ENCODE results near the gene CAP2. TPM values are rescaled to one million over a fixed set of nuclear protein-coding genes. Genes with fewer than 3 reads are reported as not detected.

The CAP2 gene
- total and polyA plus RNA-seq, 10 donors: 0.68 to 2.8 (median 1.8) TPM

DNA sequence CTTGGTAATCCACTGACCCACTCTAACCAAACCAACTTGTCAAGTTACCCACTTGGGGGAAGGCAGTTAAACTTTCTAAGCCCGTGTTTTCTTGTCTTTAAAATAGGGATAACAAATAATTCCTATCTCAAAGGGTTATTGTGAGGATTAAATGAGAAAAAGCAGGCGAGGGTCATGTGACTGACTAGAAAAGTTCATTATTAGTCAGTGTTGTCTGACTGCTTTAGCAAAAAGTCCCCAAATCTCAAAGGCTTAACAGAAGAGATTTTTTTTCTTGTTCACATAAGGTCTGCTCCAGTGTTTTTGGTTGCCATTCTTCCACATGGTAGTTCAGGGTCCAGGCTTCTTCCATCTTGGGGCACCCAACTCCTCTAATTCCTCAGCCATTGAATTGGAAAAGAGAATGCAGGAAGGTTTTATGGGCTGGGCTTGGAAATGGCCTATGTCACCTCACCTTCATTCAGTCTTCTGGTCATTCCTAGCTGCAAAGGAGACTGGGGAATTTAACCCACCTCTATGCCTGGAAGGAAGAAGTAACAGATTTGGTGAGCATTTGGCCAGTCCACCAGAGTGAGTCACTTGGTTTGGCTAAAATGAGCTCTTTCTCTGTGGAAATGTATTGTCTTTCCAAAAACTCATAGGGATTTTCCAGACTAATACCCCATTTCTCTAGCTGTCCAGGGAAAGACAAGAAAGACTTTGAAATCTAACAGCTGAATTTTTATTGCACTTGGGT is 77.0 kb downstream of the CAP2 start:
- Histone ChIP-seq H3K4me3 (no peak overlapping the region), H3K36me3 (no peaks in the 10 kb centered on the region), H3K9me3 (no peaks in the 10 kb centered on the region), H3K4me1 (peaks cover 0 to 8% (median 2%) of the 10 kb centered on the region in 6 donors), H3K27me3 (replicated peaks in 1 of 7) (no peaks in the 10 kb centered on the region), H3K27ac (peak overlapping the region in 1 of 8 donors; percentile 22)
- intact Hi-C loops (cut with DNase I; ENCODE audit: low total_unique reads): no loop called here
- TF ChIP-seq POLR2AphosphoS5 (IDR thresholded peaks at IDR 0.05): no peak
- no peak for DNase-seq
- WGBS, 5 donors: 64 to 75% (median 67%) methylated on average over 2 of the region's 2 CpGs

DNA sequence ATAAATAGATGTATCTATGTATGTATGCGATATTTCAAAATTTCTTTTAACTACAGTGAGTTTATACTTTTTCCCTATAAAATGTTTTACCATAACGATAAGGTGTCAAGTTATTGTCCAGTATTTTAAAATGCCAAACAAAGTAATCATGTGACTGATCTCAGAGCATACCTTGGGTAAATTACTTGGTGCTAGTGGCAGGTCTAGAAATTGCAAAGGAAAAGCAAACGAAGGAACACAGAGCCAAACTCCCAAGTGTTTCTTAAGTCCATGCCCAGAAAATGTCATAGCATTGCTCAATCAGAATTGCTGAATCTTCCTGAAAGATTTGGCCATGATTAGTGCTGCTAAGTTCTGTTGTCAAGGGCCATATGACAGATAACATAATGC is 77.5 kb downstream of the CAP2 start:
- Histone ChIP-seq H3K36me3 (no peaks in the 10 kb centered on the region), H3K27ac (peak overlapping the region in 1 of 8 donors; percentile 22), H3K4me1 (peaks cover 0 to 8% (median 2%) of the 10 kb centered on the region in 6 donors), H3K4me3 (no peak overlapping the region), H3K9me3 (no peaks in the 10 kb centered on the region), H3K27me3 (replicated peaks in 1 of 7) (no peaks in the 10 kb centered on the region)
- WGBS, 5 donors: 65 to 83% (median 73%) methylated on average over 3 of the region's 3 CpGs
- no peak for DNase-seq
- intact Hi-C loops (cut with DNase I; ENCODE audit: low total_unique reads): no loop called here
- TF ChIP-seq, protein P1, sequence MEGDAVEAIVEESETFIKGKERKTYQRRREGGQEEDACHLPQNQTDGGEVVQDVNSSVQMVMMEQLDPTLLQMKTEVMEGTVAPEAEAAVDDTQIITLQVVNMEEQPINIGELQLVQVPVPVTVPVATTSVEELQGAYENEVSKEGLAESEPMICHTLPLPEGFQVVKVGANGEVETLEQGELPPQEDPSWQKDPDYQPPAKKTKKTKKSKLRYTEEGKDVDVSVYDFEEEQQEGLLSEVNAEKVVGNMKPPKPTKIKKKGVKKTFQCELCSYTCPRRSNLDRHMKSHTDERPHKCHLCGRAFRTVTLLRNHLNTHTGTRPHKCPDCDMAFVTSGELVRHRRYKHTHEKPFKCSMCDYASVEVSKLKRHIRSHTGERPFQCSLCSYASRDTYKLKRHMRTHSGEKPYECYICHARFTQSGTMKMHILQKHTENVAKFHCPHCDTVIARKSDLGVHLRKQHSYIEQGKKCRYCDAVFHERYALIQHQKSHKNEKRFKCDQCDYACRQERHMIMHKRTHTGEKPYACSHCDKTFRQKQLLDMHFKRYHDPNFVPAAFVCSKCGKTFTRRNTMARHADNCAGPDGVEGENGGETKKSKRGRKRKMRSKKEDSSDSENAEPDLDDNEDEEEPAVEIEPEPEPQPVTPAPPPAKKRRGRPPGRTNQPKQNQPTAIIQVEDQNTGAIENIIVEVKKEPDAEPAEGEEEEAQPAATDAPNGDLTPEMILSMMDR (IDR thresholded peaks at IDR 0.05 in 8 of 11, conservative IDR thresholded peaks at IDR 0.05 in 3 of 11): peak in 1 of 11 experiments; percentile 13
- no peak for TF ChIP-seq POLR2A (IDR thresholded peaks at IDR 0.05)
- no peak for TF ChIP-seq POLR2AphosphoS5 (IDR thresholded peaks at IDR 0.05)

DNA sequence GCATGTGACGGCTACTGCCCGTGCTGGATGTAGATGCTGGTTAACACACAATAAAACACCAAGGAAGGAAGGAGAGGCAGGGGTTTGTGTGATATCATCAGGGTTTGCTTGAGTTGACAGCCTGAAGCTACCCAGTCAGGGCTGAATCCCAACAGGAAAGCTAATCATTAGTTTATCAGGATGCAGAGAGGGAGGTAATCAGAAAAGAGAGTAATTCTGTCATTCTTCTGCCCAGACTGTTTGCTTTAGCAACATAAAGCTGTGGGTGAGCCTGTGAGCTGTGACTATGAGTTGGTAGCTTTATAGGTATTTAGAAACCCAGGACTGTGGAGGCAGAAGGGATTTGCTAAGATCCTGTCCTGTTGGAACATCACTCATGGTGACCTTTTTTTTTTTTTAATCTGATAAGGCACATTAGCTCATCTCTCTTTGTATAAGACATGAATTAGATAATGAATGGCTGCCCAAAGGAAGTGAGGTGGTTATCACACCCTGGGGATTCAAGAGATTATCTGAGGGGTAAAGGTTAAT is 79.3 kb downstream of the CAP2 start:
- DNase-seq: no peak
- H3K36me3 ChIP-seq: no peaks in the 10 kb centered on the region
- peaks cover 0 to 8% (median 2%) of the 10 kb centered on the region in 6 donors for H3K4me1 ChIP-seq
- no peaks in the 10 kb centered on the region for H3K27me3 ChIP-seq (replicated peaks in 1 of 7)
- 67 to 87% (median 86%) methylated on average over 2 of the region's 2 CpGs for WGBS, 5 donors
- no peak overlapping the region for H3K27ac ChIP-seq
- no peaks in the 10 kb centered on the region for H3K9me3 ChIP-seq
- TF ChIP-seq POLR2AphosphoS5 (IDR thresholded peaks at IDR 0.05) (no peak), POLR2A (IDR thresholded peaks at IDR 0.05) (no peak)
- TF ChIP-seq, protein P1 (IDR thresholded peaks at IDR 0.05 in 8 of 11, conservative IDR thresholded peaks at IDR 0.05 in 3 of 11): no peak
- intact Hi-C loops (cut with DNase I; ENCODE audit: low total_unique reads): no loop called here
- H3K4me3 ChIP-seq: no peak overlapping the region

DNA sequence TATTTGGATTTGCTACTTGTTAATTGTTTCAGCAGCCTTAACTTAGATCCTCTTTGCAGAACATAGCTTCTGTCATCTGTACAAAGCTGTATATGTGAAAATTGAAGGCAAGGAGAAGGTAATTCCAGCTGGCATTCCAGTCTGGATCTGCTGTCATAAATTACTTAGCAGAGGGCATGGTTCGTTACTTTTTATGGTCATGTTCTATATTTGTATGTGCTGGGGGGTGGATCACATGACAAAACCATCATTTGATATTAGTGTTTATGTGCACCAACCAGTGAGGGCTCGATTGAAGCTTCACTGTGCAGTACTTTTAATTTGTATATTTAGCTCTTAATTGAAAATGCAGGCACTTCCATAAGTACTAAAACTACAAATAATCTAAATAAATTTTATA is 80.2 kb downstream of the CAP2 start:
- intact Hi-C loops (cut with DNase I; ENCODE audit: low total_unique reads): no loop called here

DNA sequence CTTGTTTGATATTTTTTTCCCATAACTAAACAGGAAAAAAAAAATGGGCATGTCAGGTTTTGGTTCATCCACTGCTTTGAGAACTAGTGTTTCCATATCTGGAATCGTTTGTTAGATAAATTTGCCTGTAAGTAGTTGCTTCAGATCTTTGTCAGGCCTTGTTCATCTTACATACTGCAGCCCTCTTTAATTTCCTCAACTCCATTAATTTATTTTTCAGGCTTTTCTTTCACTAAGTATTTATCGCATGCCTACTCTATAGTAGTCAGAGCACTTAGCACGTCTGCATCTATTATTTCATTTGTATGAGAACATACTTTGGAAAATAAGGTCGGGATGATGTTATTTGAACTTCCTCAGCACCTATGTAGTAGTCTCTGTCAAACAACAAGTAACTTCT is 80.9 kb downstream of the CAP2 start:
- Histone ChIP-seq H3K9me3 (no peaks in the 10 kb centered on the region), H3K4me1 (peaks cover 0 to 8% (median 2%) of the 10 kb centered on the region in 6 donors), H3K27me3 (replicated peaks in 1 of 7) (no peaks in the 10 kb centered on the region), H3K36me3 (no peaks in the 10 kb centered on the region), H3K4me3 (no peak overlapping the region), H3K27ac (no peak overlapping the region)
- DNase-seq: no peak
- WGBS, 5 donors: 73 to 82% (median 78%) methylated on average over 4 of the region's 4 CpGs
- intact Hi-C loops (cut with DNase I; ENCODE audit: low total_unique reads): no loop called here
- TF ChIP-seq POLR2A (IDR thresholded peaks at IDR 0.05): no peak
- TF ChIP-seq, protein P1 (IDR thresholded peaks at IDR 0.05 in 8 of 11, conservative IDR thresholded peaks at IDR 0.05 in 3 of 11): no peak
- TF ChIP-seq POLR2AphosphoS5 (IDR thresholded peaks at IDR 0.05): no peak

More for the DNA sequence above, 80.2 kb downstream of the CAP2 start:
- peaks cover 0 to 8% (median 2%) of the 10 kb centered on the region in 6 donors for H3K4me1 ChIP-seq
- H3K4me3 ChIP-seq: no peak overlapping the region
- no peak for TF ChIP-seq POLR2A (IDR thresholded peaks at IDR 0.05)
- no peaks in the 10 kb centered on the region for H3K27me3 ChIP-seq (replicated peaks in 1 of 7)
- no peak overlapping the region for H3K27ac ChIP-seq
- DNase-seq: no peak
- no peaks in the 10 kb centered on the region for H3K36me3 ChIP-seq
- 53 to 67% (median 58%) methylated on average over 2 of the region's 2 CpGs for WGBS, 5 donors
- H3K9me3 ChIP-seq: no peaks in the 10 kb centered on the region
